Stimulated activated CD4-positive, alpha-beta T cell treated with anti-CD3 and anti-CD28 coated beads, Interleukin-15, amount 100 ng/mL, for 48 hours (primary cell): Measurements from ENCODE around the gene SFXN3.

Experiments
- DNase-seq, 2 donors: peaks; one replicate each; pipeline ENCODE4 v3.0.0-alpha.2; 2020; ENCODE audit warnings: low read depth in 2 of 2

Gene SFXN3

DNA sequence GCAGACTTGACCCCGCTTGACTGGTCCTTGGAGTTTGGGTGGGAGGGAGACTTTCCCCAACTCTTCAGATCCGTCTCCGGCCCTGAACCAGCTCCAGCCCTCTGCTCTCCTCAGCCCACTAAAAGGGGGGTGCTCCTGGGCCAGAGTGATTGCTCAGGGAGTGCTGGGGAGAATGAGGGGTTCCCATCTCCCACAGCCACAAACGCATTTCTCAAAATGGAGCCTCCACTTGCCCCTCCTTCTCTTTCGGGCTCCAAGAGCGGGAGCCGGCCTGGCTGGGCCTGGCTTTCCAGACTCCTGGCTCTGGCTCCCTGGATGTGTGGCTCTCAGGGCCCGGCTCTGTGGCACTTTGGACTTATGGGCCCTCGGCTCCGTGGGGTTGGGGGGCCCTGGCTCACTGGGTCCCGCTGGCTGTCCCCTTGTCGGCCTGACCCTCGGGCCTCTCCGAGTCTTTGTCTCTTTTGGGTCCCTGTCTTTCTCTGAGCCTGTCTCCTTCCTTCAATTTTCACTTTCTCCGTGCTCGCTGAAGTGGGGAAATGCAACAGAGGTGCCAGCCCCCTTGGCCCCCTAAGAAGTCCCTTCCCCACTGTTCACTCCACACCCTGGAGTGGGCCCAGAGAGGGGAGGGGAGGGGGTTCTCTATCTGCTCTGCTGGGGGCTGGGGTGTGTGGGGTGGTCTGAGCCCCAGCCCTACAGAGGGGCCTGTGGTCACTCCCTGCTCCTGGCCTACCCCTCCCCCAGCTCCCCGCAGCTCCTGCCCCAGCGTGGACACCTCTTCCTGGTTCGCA, 30.7 kb upstream of the SFXN3 start:
- no peak for DNase-seq

DNA sequence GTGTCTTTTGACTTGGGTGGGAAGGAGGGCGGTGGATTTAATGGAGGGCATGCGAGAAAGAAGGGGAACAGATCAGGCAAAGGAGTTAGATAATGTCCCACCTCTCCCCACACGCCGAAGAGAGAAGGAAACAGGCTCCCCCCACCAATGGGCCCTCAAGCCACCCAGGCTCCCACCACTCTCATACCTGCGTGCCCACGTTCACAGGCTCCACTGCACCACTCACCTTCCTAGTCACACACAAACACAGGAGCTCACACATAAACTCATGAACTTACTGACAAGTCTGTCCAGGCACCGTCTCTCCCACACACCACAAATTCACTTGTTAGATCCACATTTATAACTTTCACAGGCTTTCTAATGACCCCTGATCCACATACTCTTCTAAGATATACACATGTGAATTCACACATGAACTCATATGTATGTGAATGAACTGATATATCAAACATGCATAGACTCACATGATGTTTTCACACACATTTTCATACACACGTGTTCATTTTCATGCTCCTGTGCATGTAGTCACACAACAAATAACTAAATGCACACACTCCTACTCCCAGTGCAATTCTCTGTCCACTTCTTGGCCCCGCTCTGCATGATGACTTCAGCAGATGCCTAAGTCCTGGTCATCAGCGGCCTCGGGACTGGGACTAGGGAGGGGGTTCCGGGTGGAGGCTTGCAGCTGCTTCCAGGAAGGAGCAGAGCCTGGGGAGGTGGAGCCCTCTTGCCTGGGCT, 29.9 kb upstream of the SFXN3 start:
- no peak for DNase-seq

DNA sequence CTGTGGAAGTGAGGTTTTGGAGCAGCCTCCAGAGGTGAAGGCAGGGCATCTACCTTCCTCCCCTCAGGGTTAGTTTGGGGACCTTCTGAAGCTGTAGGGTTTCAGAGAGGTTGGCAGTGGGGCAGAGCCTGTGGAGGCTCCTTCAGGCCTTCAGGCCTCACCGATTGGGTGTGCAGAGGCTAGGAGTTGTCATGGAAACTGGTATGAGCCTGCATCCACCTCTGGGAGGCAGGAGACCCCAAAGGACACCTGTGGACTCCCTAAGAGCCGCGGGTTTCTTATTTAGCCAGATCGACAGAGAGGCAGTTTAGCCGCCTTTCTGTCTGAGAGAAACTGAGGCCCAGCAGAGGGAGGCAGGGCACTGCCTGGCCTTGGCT, 29.4 kb upstream of the SFXN3 start:
- DNase-seq: no peak

DNA sequence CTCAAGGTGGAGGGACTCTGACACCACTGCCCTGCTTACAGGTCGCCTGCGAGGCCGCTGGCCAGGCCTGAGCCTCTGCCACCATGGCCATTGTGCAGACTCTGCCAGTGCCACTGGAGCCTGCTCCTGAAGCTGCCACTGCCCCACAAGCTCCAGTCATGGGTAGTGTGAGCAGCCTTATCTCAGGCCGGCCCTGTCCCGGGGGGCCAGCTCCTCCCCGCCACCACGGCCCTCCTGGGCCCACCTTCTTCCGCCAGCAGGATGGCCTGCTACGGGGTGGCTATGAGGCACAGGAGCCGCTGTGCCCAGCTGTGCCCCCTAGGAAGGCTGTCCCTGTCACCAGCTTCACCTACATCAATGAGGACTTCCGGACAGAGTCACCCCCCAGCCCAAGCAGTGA, 28.6 kb upstream of the SFXN3 start:
- no peak for DNase-seq

DNA sequence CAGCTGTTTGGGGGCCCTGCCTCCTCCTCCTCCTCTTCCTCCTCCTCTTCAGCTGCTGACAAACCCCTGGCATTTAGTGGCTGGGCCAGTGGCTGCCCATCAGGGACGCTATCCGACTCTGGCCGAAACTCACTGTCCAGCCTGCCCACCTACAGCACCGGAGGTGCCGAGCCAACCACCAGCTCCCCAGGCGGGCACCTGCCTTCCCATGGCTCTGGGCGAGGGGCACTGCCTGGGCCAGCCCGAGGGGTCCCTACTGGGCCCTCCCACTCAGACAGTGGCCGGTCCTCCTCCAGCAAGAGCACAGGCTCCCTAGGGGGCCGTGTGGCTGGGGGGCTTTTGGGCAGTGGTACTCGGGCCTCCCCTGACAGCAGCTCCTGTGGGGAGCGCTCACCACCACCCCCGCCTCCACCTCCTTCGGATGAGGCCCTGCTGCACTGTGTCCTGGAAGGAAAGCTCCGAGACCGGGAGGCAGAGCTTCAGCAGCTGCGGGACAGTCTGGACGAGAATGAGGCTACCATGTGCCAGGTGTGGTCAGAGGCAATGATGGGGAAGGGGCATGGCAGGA, 27.3 kb upstream of the SFXN3 start:
- DNase-seq: no peak

DNA sequence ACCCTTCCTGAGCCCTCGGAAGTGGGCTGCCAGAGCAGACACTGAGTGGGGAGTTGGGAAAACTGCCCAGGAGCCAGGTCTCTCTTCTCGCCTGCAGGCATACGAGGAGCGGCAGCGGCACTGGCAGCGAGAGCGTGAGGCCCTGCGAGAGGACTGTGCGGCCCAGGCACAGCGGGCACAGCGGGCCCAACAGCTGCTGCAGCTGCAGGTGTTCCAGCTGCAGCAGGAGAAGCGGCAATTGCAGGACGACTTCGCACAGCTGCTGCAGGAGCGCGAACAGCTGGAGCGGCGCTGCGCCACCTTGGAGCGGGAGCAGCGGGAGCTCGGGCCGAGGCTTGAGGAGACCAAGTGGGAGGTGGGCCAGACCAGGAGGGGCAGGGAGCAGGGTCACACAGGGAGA, 25.7 kb upstream of the SFXN3 start:
- no peak for DNase-seq

DNA sequence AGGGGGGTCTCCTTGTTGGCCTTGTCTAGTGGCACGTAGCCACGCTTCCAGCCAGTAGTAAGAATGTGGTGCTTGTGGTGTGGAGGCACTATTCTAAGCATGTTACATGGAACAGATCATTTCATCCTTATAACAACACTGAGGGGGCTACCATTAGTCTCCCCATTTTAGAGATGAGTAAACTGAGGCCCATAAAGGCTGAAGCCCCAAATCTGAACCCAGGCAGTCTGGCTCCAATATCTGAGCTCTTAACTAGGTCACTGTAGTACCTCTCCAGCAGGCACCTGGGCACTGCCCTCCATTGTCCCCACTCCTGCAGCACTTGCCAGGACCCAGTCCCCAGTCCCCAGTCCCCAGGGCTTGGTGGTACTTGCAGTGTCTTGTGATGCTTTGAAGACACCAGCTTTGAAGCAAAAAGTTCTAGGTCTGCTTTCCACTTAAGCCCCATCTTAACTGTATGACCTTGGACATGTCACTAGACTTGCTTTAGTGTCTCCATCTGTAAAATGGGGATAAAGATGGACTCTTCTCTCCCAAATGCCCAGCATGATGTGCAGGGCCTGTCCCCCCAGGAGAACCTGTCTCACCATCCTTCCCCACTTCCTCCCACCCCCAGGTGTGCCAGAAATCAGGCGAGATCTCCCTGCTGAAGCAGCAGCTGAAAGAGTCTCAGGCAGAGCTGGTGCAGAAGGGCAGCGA, 25.0 kb upstream of the SFXN3 start:
- DNase-seq: no peak

DNA sequence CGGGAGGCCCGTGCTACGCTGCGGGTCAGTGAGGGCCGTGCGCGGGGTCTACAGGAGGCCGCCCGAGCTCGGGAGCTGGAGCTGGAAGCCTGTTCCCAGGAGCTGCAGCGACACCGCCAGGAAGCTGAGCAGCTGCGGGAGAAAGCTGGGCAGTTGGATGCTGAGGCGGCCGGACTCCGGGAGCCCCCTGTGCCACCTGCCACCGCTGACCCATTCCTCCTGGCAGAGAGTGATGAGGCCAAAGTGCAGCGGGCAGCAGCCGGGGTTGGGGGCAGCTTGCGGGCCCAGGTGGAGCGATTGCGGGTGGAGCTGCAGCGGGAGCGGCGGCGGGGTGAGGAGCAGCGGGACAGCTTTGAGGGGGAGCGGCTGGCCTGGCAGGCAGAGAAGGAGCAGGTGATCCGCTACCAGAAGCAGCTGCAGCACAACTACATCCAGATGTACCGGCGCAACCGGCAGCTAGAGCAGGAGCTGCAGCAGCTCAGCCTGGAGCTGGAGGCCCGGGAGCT, 24.4 kb upstream of the SFXN3 start:
- no peak for DNase-seq

DNA sequence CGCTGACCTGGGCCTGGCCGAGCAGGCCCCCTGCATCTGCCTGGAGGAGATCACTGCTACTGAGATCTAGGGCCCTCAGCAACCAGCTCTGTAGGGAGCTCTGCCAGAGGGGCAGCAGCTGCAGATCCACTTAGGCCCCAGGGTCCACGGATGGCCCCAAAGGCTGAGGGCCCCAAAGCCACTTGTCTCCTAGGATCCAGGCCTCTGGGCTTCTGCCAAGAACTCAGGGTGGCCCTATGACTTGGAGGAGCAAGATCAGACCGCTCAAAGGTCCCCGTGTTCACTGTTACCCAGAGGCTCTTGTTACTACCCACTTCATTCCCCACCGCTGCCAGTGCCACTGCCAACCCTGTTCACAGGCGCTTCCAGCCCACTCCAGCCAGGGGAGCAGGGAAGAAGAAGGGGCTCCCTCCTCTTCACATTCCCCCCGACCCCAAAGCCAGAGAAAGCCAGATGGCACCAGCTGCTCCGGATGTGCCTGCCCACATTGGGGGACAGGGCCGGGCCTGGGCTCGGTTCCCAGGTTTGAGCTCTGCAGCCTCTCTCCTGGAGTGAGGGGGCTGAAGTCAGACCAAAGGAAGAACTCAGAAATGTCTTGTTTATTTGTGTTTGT, 23.8 kb upstream of the SFXN3 start:
- DNase-seq: no peak

DNA sequence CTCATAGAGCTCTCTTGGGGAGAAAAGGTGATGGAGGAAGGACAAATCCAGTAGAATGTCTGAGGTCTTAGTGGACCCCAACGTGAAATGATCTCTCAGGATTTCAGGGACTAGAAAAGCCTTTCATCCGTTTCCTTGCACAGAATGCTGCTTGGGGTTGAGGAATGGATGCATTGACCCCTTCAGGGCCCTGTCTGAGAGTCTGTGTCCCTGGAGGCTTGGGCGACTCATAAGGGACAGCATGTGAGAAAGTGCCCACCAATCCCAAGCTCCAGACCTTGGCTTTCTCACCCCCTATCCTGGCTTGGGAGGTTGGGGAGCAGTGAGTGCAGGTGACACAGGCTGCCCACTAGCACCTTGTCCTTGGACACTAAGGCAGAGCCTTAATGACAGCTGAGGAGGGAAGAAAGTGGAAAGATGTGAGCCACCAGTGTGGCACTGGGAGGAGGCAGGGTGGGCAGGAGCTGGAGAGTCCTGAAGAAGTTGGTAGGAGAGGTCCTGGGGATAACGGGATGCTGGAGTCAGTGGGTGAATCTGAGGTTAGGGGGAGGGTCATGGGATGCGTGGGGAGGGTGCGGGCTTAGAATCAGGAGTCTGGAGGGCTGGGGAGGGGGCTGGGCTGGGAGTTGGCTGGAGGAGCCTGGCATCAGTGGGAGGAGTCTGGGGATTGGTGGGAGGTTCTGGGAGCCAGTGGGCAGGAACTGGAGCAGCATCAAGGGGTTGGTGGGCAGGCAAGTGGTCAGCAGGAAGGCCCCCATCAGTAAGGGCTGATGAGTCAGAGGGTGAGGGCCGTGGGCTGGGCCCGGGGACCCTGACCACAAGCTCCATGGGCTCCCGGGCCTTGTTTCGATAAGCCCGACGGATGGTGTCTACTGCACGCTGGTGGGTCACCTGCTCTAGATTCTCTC, 22.9 kb upstream of the SFXN3 start:
- no peak for DNase-seq

DNA sequence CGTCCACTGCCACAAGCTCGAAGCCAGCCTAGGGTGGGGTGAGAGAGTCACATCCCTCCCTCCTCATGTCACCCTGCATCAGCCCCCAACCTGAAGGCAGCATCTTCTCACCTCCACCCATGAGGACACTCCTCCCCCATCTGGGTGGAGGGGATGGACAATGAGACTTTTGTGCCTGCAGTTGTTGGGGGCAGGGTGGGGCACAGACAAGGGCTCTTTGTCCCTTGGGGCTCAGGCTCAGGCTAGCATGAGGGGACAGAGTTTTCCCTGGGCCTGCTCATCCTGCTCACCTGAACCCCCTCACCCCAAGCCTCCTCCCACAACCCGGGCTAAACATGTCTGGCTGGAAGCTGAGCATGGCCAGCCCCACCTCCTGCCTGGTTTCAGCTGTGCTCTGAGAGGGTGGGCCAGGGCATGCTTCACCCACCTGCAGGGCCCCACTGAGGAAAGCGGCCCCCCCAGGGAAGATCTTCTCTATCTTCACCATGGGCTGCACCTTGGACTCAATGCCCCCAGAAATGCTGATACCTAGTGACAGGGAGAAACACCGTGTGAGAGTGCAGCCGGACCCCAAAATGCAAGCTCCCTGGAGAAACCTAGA, 22.1 kb upstream of the SFXN3 start:
- no peak for DNase-seq

DNA sequence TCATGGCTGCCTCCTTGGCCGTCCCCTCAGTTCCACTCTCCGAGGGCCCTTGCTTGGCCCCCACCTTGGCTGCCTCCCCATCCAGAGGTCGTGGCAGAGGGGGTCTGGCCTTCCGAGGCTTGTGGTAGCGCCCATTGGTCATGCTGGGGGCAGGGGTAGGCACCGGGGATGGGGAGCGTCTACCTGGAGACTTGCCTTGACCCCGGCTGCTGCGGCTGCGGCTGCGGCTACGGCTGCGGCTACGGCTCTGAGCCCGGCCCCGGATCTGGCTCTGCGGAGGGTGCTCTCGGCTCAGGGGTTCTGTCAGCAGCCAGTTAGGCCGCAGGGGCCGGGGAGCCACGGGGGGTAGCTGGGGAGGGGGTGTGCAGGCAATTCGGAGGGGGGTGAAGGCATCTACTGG, 20.7 kb upstream of the SFXN3 start:
- DNase-seq: no peak

DNA sequence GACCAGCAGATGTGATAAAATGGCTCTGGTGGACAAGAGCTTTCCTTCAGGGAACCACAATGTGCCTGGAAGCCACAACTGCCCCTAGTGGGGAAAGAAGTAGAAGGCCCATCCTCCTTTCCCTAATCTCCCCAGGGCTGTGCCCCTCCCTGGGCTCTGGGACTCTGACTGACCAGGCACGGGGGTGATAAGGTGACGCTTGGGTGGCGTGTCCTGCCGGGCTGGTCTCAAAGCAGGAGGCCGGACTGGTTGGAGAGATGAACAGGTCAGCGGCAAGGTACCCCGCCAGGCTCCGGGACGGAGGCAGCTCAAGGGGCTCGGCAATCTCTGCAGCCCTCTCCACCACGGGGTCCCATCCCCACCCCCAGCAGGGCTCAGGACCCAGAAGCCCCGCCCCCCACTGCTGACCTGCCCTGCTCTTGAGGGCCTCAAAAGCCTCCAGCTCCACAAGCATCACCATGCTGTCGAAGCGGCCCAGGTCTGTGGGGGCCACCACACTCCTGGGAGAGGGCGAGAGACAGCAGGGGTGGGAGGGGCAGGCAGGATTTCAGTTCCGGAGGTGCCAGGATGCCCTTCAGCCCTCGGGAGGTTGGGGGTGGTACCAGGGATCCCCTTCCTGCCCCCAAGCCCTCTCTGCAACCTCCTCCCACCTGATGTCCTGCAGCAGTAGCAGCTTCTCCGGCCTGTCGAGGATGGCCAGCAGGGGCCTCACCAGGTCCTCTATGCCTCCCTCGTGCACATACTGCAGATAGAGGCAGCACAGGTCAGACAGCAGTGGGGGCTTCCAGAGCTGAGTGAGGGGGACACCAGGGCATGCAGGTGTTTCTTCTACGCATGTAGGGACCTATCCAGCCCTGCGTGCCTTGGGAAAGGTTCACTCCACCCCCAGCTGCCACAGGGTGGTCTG, 19.3 kb upstream of the SFXN3 start:
- DNase-seq: no peak

DNA sequence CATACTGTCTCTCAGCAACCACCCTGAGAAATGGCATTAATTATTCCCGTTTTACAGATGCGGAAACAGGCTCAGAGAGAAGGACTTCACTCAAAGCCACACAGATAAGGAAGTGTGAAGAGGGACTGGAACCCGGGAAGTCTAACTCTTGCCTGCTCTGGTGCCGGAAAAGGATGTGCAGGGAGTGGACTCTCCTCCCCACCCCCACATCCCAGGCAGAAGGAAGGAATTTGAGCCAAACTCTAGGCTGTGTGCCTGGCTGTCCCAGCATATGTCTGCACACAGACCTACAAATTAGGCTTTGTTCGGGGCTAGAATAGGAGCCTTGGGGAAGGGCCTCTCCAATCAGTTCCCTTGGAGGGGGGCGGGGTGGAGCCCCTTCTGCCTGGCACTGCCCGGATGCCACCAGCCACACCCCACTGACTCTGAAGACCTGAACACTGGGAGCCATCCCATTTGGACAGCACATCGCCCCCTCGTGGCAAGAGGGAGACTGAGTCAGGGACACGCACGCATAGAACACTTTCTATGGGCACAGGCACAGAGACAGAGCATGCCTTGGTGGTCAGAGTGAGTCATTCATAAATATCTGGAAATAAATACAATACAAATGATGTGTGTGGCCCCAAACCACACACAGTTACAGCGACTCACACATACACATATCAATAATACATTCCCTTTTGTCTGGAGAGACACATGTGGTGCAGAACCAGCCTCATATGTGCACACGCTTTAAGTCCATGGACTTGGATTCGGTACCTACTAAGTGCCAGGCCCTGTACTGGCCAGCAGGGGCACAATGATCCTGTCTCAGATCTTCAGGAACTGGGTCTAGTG, 18.3 kb upstream of the SFXN3 start:
- DNase-seq: peak; percentile 67 to 79

DNA sequence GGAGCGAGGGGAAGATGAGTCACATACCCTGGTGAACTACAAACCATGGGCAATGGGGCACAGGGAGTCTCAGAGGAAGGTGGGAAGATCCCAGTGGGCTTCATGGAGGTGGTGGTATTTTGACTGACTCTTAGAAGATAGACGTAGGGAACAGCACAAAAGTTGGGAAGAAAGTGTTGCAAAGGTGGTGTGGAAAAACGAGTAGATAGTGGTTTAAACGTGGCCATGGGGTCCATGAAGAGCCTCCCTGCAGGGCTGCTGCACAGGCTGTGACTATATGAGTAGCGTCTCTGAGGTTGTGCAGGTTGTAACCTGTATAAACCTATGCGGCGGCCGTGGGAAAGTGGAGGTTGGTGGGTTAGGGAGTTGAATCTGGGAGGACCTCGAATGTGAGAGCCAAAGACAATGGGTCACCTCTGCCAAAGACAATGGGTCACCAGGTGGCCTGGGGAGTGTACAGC, 17.6 kb upstream of the SFXN3 start:
- no peak for DNase-seq

DNA sequence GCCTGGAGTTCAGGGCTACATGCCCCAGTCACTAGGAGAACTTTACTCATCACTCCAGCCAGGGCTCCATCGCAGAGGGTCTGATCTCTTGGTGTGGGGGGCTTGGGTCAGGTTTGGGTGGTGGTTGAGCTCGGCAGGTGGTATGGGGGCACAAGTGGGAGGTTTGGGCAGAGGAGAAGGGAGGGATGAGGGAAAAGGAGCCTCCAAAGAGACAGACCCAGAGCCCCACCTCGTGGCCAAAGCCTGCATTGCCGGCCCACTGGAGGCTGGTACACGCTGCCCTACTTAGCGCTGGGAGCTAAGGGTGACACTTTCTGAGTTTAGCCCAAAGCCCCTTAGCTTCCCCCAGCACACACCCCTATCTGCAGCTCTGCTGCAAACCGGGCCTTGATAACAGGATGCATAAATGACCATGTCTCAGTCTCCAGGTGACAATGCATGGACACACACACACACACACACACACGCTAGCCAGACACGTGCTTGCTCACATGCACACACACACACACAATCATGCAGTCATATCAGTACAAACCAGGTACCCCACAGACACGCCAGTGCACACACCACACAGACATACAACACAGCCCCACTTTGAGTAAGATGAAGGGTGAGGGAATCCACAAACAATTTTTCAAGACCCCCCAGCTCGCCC, 16.7 kb upstream of the SFXN3 start:
- peak; percentile 49 to 80 for DNase-seq

DNA sequence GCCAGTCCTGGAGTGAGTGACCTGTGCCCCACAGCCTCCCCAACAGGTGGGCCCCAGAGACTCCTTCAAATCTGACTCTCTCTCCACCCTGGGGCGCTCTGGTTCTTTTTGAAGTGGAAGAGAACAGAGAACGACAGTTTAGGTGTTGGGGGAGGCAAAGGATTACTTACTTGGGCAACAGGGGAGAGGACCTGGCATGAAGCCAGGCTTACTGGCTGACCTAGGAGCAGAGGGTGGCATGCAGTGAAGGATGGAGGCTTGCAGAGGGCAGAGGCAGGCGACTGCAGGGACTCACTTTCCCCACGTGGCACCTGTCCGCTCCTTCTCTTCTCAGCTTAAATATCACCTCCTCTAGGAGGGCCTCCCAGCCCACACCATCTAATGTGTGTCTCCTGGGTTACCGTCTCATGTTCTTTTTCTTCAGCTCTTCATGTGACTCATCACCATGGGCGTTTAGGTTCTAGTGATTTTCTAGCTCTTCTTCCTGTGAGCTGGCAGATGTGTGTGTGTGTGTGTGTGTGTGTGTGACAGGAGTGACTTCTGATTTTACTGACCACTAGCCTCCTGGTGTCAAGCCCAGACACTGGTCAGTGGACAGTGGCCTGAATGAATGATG, 16.0 kb upstream of the SFXN3 start:
- no peak for DNase-seq
